ENCODE data around the gene RELN. TPM values are rescaled to one million over a fixed set of nuclear protein-coding genes. Genes with fewer than 3 reads are reported as not detected.

The RELN gene
- total RNA-seq, 1 experiment from 2014 or later, result 0.20 TPM

DNA sequence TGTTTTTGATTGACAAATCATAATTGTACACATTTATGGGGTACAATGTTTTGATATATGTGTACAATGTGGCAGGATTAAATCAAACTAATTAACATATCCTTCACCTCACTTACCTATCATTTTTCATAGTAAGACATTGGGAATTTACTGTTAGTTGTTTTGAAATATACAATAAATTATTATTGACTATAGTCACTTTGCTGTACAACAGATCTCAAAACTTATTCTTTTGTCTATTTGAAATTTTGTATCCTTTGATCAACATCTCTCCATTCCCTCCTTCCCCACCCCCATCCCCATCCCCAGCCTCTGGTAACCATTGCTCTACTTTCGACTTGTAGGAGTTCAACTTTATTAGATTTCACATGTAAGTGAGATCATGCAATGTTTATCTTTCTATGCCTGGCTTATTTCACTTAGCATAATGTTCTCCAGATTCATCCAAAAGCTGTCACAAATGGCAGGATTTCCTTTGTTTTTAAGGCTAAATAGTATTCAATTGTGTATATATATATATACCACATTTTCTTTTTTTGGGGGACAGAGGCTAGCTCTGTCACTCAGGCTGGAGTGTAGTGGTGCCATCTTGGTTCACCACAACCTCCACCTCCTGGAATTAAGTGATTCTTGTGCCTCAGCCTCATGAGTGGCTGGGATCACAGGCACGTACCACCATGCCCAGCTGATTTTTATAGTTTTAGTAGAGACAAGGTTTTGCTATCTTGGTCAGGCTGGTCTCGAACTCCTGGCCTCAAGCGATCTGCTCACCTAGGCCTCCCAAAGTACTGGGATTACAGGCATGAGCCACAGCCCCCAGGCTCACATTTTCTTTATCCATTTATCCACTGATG lies 520.1 kb downstream of the RELN start:
- Histone ChIP-seq H3K4me1 (ENCODE audit: control insufficient read depth in 1 of 2, insufficient read depth in 2 of 2, low read length in 2 of 2) (no peaks in the 10 kb centered on the region), H3K36me3 (ENCODE audit: control insufficient read depth in 1 of 2, insufficient read depth in 2 of 2, low read length in 2 of 2) (no peaks in the 10 kb centered on the region), H3K4me3 (replicated peaks in 1 of 2; ENCODE audit: low read depth in 1 of 2, low read length in 2 of 2) (no peak overlapping the region), H3K79me2 (ENCODE audit: insufficient read depth, low read length) (no peaks in the 10 kb centered on the region), H3K27ac (ENCODE audit: low read depth, low read length) (no peak overlapping the region), H3K4me2 (ENCODE audit: low read length) (no peak overlapping the region), H3K9me2 (ENCODE audit: insufficient read depth) (no peaks in the 10 kb centered on the region), H3K27me3 (ENCODE audit: insufficient read depth, low read length) (peaks cover 81% of the 10 kb centered on the region), H3K9ac (ENCODE audit: low read length) (no peak overlapping the region), H2AFZ (ENCODE audit: low read depth, low read length, poor library complexity, severe bottlenecking) (no peak overlapping the region), H3K9me3 (ENCODE audit: control insufficient read depth in 1 of 2, insufficient read depth in 1 of 2, low read depth in 1 of 2, low read length in 2 of 2) (no peaks in the 10 kb centered on the region), H4K20me1 (ENCODE audit: insufficient read depth) (no peaks in the 10 kb centered on the region)
- TF ChIP-seq POLR2A (IDR thresholded peaks at IDR 0.05; ENCODE audit: borderline replicate concordance, extremely low read depth, insufficient read depth, insufficient read length) (no peak), CBX3 (IDR thresholded peaks at IDR 0.05; ENCODE audit: low read depth) (no peak), SIN3A (IDR thresholded peaks at IDR 0.05; ENCODE audit: low read depth) (no peak), SRF (IDR thresholded peaks at IDR 0.05; ENCODE audit: low read depth) (no peak), EGR1 (IDR thresholded peaks at IDR 0.05; ENCODE audit: low read depth) (no peak), FOSL1 (IDR thresholded peaks at IDR 0.05; ENCODE audit: low read depth) (no peak), ELF1 (IDR thresholded peaks at IDR 0.05; ENCODE audit: borderline replicate concordance, low read depth) (no peak), CEBPB (IDR thresholded peaks at IDR 0.05; ENCODE audit: low read depth) (no peak), TCF7L2 (IDR thresholded peaks at IDR 0.05; ENCODE audit: borderline replicate concordance, extremely low read depth, insufficient read depth, insufficient read length) (no peak), EZH2phosphoT487 (IDR thresholded peaks at IDR 0.05; ENCODE audit: borderline replicate concordance) (no peak), ZNF274 (IDR thresholded peaks at IDR 0.05; ENCODE audit: low read depth, low read length) (no peak)
- TF ChIP-seq, protein P1, sequence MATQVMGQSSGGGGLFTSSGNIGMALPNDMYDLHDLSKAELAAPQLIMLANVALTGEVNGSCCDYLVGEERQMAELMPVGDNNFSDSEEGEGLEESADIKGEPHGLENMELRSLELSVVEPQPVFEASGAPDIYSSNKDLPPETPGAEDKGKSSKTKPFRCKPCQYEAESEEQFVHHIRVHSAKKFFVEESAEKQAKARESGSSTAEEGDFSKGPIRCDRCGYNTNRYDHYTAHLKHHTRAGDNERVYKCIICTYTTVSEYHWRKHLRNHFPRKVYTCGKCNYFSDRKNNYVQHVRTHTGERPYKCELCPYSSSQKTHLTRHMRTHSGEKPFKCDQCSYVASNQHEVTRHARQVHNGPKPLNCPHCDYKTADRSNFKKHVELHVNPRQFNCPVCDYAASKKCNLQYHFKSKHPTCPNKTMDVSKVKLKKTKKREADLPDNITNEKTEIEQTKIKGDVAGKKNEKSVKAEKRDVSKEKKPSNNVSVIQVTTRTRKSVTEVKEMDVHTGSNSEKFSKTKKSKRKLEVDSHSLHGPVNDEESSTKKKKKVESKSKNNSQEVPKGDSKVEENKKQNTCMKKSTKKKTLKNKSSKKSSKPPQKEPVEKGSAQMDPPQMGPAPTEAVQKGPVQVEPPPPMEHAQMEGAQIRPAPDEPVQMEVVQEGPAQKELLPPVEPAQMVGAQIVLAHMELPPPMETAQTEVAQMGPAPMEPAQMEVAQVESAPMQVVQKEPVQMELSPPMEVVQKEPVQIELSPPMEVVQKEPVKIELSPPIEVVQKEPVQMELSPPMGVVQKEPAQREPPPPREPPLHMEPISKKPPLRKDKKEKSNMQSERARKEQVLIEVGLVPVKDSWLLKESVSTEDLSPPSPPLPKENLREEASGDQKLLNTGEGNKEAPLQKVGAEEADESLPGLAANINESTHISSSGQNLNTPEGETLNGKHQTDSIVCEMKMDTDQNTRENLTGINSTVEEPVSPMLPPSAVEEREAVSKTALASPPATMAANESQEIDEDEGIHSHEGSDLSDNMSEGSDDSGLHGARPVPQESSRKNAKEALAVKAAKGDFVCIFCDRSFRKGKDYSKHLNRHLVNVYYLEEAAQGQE (IDR thresholded peaks at IDR 0.05; ENCODE audit: low read depth), result no peak
- TF ChIP-seq, protein P2, sequence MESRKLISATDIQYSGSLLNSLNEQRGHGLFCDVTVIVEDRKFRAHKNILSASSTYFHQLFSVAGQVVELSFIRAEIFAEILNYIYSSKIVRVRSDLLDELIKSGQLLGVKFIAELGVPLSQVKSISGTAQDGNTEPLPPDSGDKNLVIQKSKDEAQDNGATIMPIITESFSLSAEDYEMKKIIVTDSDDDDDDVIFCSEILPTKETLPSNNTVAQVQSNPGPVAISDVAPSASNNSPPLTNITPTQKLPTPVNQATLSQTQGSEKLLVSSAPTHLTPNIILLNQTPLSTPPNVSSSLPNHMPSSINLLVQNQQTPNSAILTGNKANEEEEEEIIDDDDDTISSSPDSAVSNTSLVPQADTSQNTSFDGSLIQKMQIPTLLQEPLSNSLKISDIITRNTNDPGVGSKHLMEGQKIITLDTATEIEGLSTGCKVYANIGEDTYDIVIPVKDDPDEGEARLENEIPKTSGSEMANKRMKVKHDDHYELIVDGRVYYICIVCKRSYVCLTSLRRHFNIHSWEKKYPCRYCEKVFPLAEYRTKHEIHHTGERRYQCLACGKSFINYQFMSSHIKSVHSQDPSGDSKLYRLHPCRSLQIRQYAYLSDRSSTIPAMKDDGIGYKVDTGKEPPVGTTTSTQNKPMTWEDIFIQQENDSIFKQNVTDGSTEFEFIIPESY (IDR thresholded peaks at IDR 0.05; ENCODE audit: extremely low read depth, insufficient replicate concordance, low read length), result no peak
- TF ChIP-seq, protein P3, sequence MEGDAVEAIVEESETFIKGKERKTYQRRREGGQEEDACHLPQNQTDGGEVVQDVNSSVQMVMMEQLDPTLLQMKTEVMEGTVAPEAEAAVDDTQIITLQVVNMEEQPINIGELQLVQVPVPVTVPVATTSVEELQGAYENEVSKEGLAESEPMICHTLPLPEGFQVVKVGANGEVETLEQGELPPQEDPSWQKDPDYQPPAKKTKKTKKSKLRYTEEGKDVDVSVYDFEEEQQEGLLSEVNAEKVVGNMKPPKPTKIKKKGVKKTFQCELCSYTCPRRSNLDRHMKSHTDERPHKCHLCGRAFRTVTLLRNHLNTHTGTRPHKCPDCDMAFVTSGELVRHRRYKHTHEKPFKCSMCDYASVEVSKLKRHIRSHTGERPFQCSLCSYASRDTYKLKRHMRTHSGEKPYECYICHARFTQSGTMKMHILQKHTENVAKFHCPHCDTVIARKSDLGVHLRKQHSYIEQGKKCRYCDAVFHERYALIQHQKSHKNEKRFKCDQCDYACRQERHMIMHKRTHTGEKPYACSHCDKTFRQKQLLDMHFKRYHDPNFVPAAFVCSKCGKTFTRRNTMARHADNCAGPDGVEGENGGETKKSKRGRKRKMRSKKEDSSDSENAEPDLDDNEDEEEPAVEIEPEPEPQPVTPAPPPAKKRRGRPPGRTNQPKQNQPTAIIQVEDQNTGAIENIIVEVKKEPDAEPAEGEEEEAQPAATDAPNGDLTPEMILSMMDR (IDR thresholded peaks at IDR 0.05 in 2 of 3, conservative IDR thresholded peaks at IDR 0.05 in 1 of 3; ENCODE audit: borderline replicate concordance in 1 of 3, insufficient read depth in 1 of 3, low read depth in 2 of 3, low read length in 2 of 3), result no peak
- TF ChIP-seq, protein P4, sequence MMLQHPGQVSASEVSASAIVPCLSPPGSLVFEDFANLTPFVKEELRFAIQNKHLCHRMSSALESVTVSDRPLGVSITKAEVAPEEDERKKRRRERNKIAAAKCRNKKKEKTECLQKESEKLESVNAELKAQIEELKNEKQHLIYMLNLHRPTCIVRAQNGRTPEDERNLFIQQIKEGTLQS (IDR thresholded peaks at IDR 0.05), result no peak
- intact Hi-C loops (cut with micrococcal nuclease), result no loop called here
- DNase-seq (ENCODE audit: low read depth, low spot score) (no peak), ATAC-seq (no peak)
- ChIA-PET CTCF (no interaction called here), POLR2A (no interaction called here), RAD21 (ENCODE audit: low non-redundant PET in 1 of 2, low total read pairs in 2 of 2, uncharacterized antibody in 2 of 2, unreplicated experiment in 2 of 2) (no interaction called here)
- BruUV-seq (replicated peaks), result no TSS peak

Data from HCT116 (cell line).